GM23338 (cell line): ENCODE measurements around the gene PFKFB3. TPM values are rescaled to one million over a fixed set of nuclear protein-coding genes. Genes with fewer than 3 reads are reported as not detected.

Experiments
- ATAC-seq: fragments of 200-7000 bp; cut with Tn5 transposase; 3 replicates; pipeline ENCODE4 v1.9.1; 2020
- DNase-seq: peaks from one replicate; pipeline ENCODE4 v3.0.0-alpha.2; 2015; ENCODE audit warnings: low spot score
- H2AFZ ChIP-seq: fragments of 200-600 bp; sonication (generic); 2 replicates; pipeline ENCODE4 v1.8.0; 2016; ENCODE audit warnings: antibody characterized with exemption, mild to moderate bottlenecking, moderate library complexity
- H3F3A ChIP-seq: fragments of 200-600 bp; sonication (generic); replicated peaks from 2 replicates; pipeline ENCODE4 v1.8.0; 2017; ENCODE audit warnings: antibody characterized with exemption, mixed run types, low read depth
- H3K27ac ChIP-seq: fragments of 200-600 bp; sonication (generic); 2 replicates; pipeline ENCODE4 v1.6.1; 2016; ENCODE audit warnings: low read depth
- H3K27me3 ChIP-seq: fragments of 200-600 bp; sonication (generic); 2 replicates; pipeline ENCODE4 v1.8.0; 2016; ENCODE audit warnings: mild to moderate bottlenecking, mixed run types, moderate library complexity; ENCODE audit not compliant: insufficient read depth
- H3K36me3 ChIP-seq: fragments of 200-600 bp; sonication (generic); 2 replicates; pipeline ENCODE4 v1.8.0; 2016; ENCODE audit warnings: mild to moderate bottlenecking; ENCODE audit not compliant: insufficient read depth
- H3K4me1 ChIP-seq: fragments of 200-600 bp; sonication (generic); 2 replicates; pipeline ENCODE4 v1.8.0; 2016; ENCODE audit warnings: mild to moderate bottlenecking, moderate library complexity; ENCODE audit not compliant: insufficient read depth
- H3K4me2 ChIP-seq: fragments of 200-600 bp; sonication (generic); 2 replicates; pipeline ENCODE4 v1.7.1; 2017; ENCODE audit warnings: mixed run types
- H3K4me3 ChIP-seq: fragments of 200-600 bp; sonication (generic); 2 replicates; pipeline ENCODE4 v1.6.1; 2016; ENCODE audit warnings: mixed run types
- H3K79me2 ChIP-seq: fragments of 200-600 bp; sonication (generic); replicated peaks from 2 replicates; pipeline ENCODE4 v1.8.0; 2017; ENCODE audit warnings: mild to moderate bottlenecking; ENCODE audit not compliant: insufficient read depth
- H3K9me2 ChIP-seq: fragments of 200-600 bp; sonication (generic); 2 replicates; pipeline ENCODE4 v1.8.0; 2017; ENCODE audit not compliant: insufficient read depth
- H4K20me1 ChIP-seq: fragments of 200-600 bp; sonication (generic); replicated peaks from 2 replicates; pipeline ENCODE4 v1.8.0; 2017; ENCODE audit warnings: mild to moderate bottlenecking; ENCODE audit not compliant: insufficient read depth
- H3K27ac Mint-ChIP-seq: 2 replicates; pipeline ENCODE4 v1.8.0; 2020; ENCODE audit warnings: inconsistent platforms, mild to moderate bottlenecking, moderate library complexity, mixed read lengths
- H3K27me3 Mint-ChIP-seq: 3 replicates; pipeline ENCODE4 v1.8.0; 2022; ENCODE audit warnings: low read depth, mild to moderate bottlenecking, moderate library complexity, mixed read lengths, inconsistent platforms; ENCODE audit not compliant: insufficient read depth, poor library complexity
- H3K36me3 Mint-ChIP-seq: 3 replicates; pipeline ENCODE4 v1.8.0; 2021; ENCODE audit warnings: low read depth, mild to moderate bottlenecking, inconsistent platforms, moderate library complexity, mixed read lengths
- H3K4me1 Mint-ChIP-seq: 3 replicates; pipeline ENCODE4 v1.8.0; 2020; ENCODE audit warnings: mild to moderate bottlenecking, inconsistent platforms, mixed read lengths
- H3K4me3 Mint-ChIP-seq: 3 replicates; pipeline ENCODE4 v1.8.0; 2021; ENCODE audit warnings: moderate library complexity, mild to moderate bottlenecking, inconsistent platforms, mixed read lengths
- H3K9me3 Mint-ChIP-seq: 3 replicates; pipeline ENCODE4 v1.8.0; 2020; ENCODE audit warnings: moderate library complexity, mild to moderate bottlenecking, inconsistent platforms, mixed read lengths
- CREB1 ChIP-seq: fragments of 250-450 bp; sonication (Bioruptor Pico); IDR thresholded peaks from 2 replicates; pipeline ENCODE4 v1.5.0; 2020; ENCODE audit warnings: low read depth, mild to moderate bottlenecking, moderate library complexity
- CTCF ChIP-seq, 2 experiments: fragments of 200-600 bp in 1 of 2; sonication (generic) in 1 of 2; conservative IDR thresholded peaks; 2 replicates each; pipeline versions ENCODE4 v1.5.1 to v1.6.1; 2016 to 2017; ENCODE audit warnings: antibody characterized with exemption in 2 of 2, low read depth in 2 of 2, mild to moderate bottlenecking in 2 of 2, moderate library complexity in 1 of 2
- JUNB ChIP-seq: IDR thresholded peaks from one replicate; pipeline ENCODE4 v1.6.1; 2016; ENCODE audit warnings: antibody characterized with exemption; ENCODE audit not compliant: unreplicated experiment
- NANOG ChIP-seq: IDR thresholded peaks from 2 replicates; pipeline ENCODE4 v1.6.1; 2016; ENCODE audit warnings: antibody characterized with exemption, borderline replicate concordance
- POLR2AphosphoS5 ChIP-seq: IDR thresholded peaks from 2 replicates; pipeline ENCODE4 v1.6.1; 2016; ENCODE audit warnings: antibody characterized with exemption, low read depth
- STAT1 ChIP-seq: IDR thresholded peaks from one replicate; pipeline ENCODE4 v1.6.1; 2016; ENCODE audit warnings: antibody characterized with exemption; ENCODE audit not compliant: unreplicated experiment
- ZNF331 ChIP-seq: fragments of 250-450 bp; sonication (Bioruptor Pico); IDR thresholded peaks from 2 replicates; pipeline ENCODE4 v1.5.0; 2020; ENCODE audit warnings: low read depth, mild to moderate bottlenecking, moderate library complexity
- ZNF462 ChIP-seq: fragments of 250-450 bp; sonication (Bioruptor Pico); IDR thresholded peaks from 2 replicates; pipeline ENCODE4 v1.5.0; 2020; ENCODE audit warnings: mild to moderate bottlenecking, moderate library complexity
- polyA plus RNA-seq: library from polyadenylated mRNA; unstranded; fragments of >200 nt; fragmentation: Nextera tagmentation; extraction: Ambion mirVana; gene quantifications from 2 replicates; pipeline ENCODE4 v1.2.1, GENCODE V29; 2016
- total RNA-seq: library from RNA; depleted of rRNA; stranded (reverse); fragments of >200 nt; shearing (Covaris generic); gene quantifications from 2 replicates; pipeline ENCODE4 v1.2.3, GENCODE V29; 2014

PFKFB3 gene
- total and polyA plus RNA-seq, 2 experiments from 2014 or later: 9.5 to 26.8 TPM

- no peak overlapping the region for H3K27ac ChIP-seq
- H3K4me3 ChIP-seq: no peak overlapping the region
- no peaks in the 10 kb centered on the region for H3K27me3 ChIP-seq
- Mint-ChIP-seq H3K4me3 (no peak overlapping the region), H3K9me3 (no peaks in the 10 kb centered on the region; the same call in 2 of the 3 replicates), H3K4me1 (peaks cover 3% of the 10 kb centered on the region; the same call in 1 of the 3 replicates), H3K36me3 (no peaks in the 10 kb centered on the region), H3K27me3 (no peaks in the 10 kb centered on the region), H3K27ac (0 out of 2 replicates have a peak overlapping the region, but pooled peaks have one; percentile 13)
- no peak for ATAC-seq
- H2AFZ ChIP-seq: no peak overlapping the region
- no peaks in the 10 kb centered on the region for H3K36me3 ChIP-seq
- H3K4me1 ChIP-seq: no peaks in the 10 kb centered on the region
- H4K20me1 ChIP-seq: no peaks in the 10 kb centered on the region
- H3K4me2 ChIP-seq: no peak overlapping the region
- TF ChIP-seq NANOG (no peak), CREB1 (no peak), CTCF (conservative IDR thresholded peaks at IDR 0.05; ENCODE audit: low read depth in 2 of 2) (no peak), ZNF462 (CRISPR knock-in tag) (no peak), STAT1 (no peak), ZNF331 (CRISPR knock-in tag) (no peak), POLR2AphosphoS5 (no peak), JUNB (no peak)
- H3K9me2 ChIP-seq: peaks cover 5% of the 10 kb centered on the region; the same call in 1 of the 2 replicates
- no peak for DNase-seq
- no peaks in the 10 kb centered on the region for H3K79me2 ChIP-seq
- no peaks in the 10 kb centered on the region for H3F3A ChIP-seq
These were observed 97.0 kb downstream of the PFKFB3 start for GRCh38 chr10:6299743-6300105.
